Calu3 (cell line): ENCODE results near the gene GNAI3. TPM values are rescaled to one million over a fixed set of nuclear protein-coding genes. Genes with fewer than 3 reads are reported as not detected.

ENCODE experiments used
- BruUV-seq: library from RNA; stranded (reverse); fragments of 400-500 nt; replicated peaks from 2 replicates; lab custom pipeline; 2021; lab: Mats Ljungman, UMichigan
- CTCF ChIA-PET: fragments of 300-600 bp; sonication (Branson Sonifier 250); formaldehyde crosslinking; loops from one replicate; lab custom pipeline; 2022; ENCODE audit warnings: antibody characterized with exemption; lab: Charles Lee
- DNase-seq: peaks from one replicate; pipeline ENCODE4 v3.0.0; 2022
- H3K27ac Mint-ChIP-seq: one replicate; pipeline ENCODE4 v1.8.0; 2022; ENCODE audit warnings: mixed read lengths; ENCODE audit not compliant: unreplicated experiment
- H3K27me3 Mint-ChIP-seq: one replicate; pipeline ENCODE4 v1.8.0; 2022; ENCODE audit warnings: mixed read lengths; ENCODE audit not compliant: unreplicated experiment
- H3K36me3 Mint-ChIP-seq: one replicate; pipeline ENCODE4 v1.8.0; 2022; ENCODE audit warnings: mild to moderate bottlenecking, moderate library complexity, mixed read lengths; ENCODE audit not compliant: insufficient read depth, unreplicated experiment
- H3K4me1 Mint-ChIP-seq: one replicate; pipeline ENCODE4 v1.8.0; 2022; ENCODE audit warnings: mild to moderate bottlenecking, low read depth, mixed read lengths; ENCODE audit not compliant: unreplicated experiment
- H3K4me3 Mint-ChIP-seq: one replicate; pipeline ENCODE4 v1.8.0; 2022; ENCODE audit warnings: mild to moderate bottlenecking, low read depth, moderate library complexity, mixed read lengths; ENCODE audit not compliant: unreplicated experiment
- H3K9me3 Mint-ChIP-seq: one replicate; pipeline ENCODE4 v1.8.0; 2022; ENCODE audit warnings: low read depth, mixed read lengths; ENCODE audit not compliant: unreplicated experiment
- CTCF ChIP-seq: fragments of 200-600 bp; IDR thresholded peaks from one replicate; pipeline ENCODE4 v1.8.0; 2022; ENCODE audit warnings: antibody characterized with exemption; ENCODE audit not compliant: unreplicated experiment
- intact Hi-C: fragments of 100-400 bp; cut with micrococcal nuclease; formaldehyde crosslinking; loops from one replicate; pipeline ENCODE4 v1.10.0; 2022; ENCODE audit not compliant: unreplicated experiment
- total RNA-seq: library from RNA; stranded (reverse); gene quantifications from 2 replicates; pipeline ENCODE4 v1.2.3, GENCODE V29; 2022

The GNAI3 gene
- total RNA-seq, 1 experiment from 2014 or later = 6.5 TPM

- H3K36me3 Mint-ChIP-seq = peaks cover 18% of the 10 kb centered on the region
- CTCF ChIA-PET = no interaction called here
- intact Hi-C loops = no loop called here
- TSS peak; percentile 23 for BruUV-seq
- H3K4me3 Mint-ChIP-seq = no peak overlapping the region
- DNase-seq = no peak
- TF ChIP-seq CTCF = no peak
- peaks cover 11% of the 10 kb centered on the region for H3K4me1 Mint-ChIP-seq
- no peak overlapping the region for H3K27ac Mint-ChIP-seq
- H3K9me3 Mint-ChIP-seq = no peaks in the 10 kb centered on the region
- H3K27me3 Mint-ChIP-seq = no peaks in the 10 kb centered on the region
Measured at GRCh38 chr1:109592916-109593315, 44.5 kb downstream of the GNAI3 start.

- Mint-ChIP-seq H3K4me1 (peaks cover 11% of the 10 kb centered on the region), H3K36me3 (peaks cover 18% of the 10 kb centered on the region), H3K27me3 (no peaks in the 10 kb centered on the region), H3K4me3 (peak overlapping the region; percentile 17), H3K9me3 (no peaks in the 10 kb centered on the region), H3K27ac (peak overlapping the region; percentile 78)
- TF ChIP-seq CTCF = no peak
- intact Hi-C loops = loop anchor here (5.0 kb wide), 1 partner anchor 33 kb away; no protein-coding TSS in a partner anchor
- no peak for DNase-seq
- no TSS peak for BruUV-seq
- CTCF ChIA-PET = interaction anchor here (0.9 to 1.0 kb wide), 2 partner anchors 22 to 50 kb away, joined by 3 to 4 read pairs; no protein-coding TSS in a partner anchor
Measured at GRCh38 chr1:109595531-109595930, 47.1 kb downstream of the GNAI3 start.

DNA sequence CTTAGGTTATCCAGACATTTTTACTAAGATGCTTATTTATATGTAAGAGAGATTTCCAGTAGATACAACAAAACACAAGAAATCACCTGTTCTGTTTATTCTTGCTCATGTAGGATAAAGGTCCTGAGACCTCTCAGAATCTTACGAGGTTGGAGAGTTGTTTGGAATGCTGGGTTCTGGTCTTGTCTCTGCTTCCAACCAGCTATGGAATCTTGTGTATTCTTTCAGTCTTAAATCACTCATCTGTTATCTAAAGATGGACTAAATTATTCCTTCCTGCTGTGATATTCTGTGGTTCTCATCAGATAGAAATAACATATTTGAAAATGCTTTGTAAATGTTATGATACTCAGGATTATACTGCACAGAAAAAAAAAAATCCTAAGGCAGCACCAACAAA lies 49.7 kb downstream of the GNAI3 start:
- Mint-ChIP-seq H3K4me3 (no peak overlapping the region), H3K4me1 (peaks cover 11% of the 10 kb centered on the region), H3K27ac (no peak overlapping the region), H3K27me3 (no peaks in the 10 kb centered on the region), H3K9me3 (no peaks in the 10 kb centered on the region), H3K36me3 (peaks cover 18% of the 10 kb centered on the region)
- no peak for DNase-seq
- intact Hi-C loops = loop anchor here (5.0 kb wide), 1 partner anchor 36 kb away; no protein-coding TSS in a partner anchor
- CTCF ChIA-PET = no interaction called here
- no TSS peak for BruUV-seq
- TF ChIP-seq CTCF = no peak

DNA sequence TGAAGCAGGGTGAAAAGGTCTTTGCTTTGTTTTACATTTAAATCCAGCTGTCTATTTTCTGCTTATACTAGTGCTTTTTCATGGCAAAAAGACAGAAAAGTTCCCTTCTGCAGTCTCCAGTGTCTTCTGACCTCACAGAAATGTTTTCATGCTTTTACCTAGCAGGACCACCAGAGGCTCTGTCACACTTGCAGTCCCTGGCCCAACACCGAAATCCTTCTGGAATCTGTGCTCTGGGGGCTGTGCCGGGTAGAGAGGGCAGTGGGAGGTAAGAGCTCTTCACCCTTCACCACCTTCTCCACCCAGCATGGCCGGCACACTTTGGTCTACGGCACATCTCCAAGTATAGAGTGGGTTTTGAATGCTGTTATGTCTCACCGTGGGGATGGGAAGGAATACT lies 50.2 kb downstream of the GNAI3 start:
- BruUV-seq = no TSS peak
- Mint-ChIP-seq H3K36me3 (peaks cover 14% of the 10 kb centered on the region), H3K27me3 (no peaks in the 10 kb centered on the region), H3K9me3 (no peaks in the 10 kb centered on the region), H3K4me3 (no peak overlapping the region), H3K27ac (no peak overlapping the region), H3K4me1 (peaks cover 11% of the 10 kb centered on the region)
- intact Hi-C loops = loop anchor here (5.0 kb wide), 1 partner anchor 36 kb away; no protein-coding TSS in a partner anchor
- CTCF ChIA-PET = no interaction called here
- TF ChIP-seq CTCF = no peak
- no peak for DNase-seq
